NT2/D1 (cell line): Measurements from ENCODE around the gene KRTAP20-3.

ENCODE experiments used
- SUZ12 ChIP-seq: IDR thresholded peaks from 2 replicates; pipeline ENCODE4 v1.6.1; 2011; ENCODE audit not compliant: insufficient read length, insufficient read depth; ENCODE audit errors: extremely low read depth
- YY1 ChIP-seq: IDR thresholded peaks from 2 replicates; pipeline ENCODE4 v1.6.1; 2011; ENCODE audit not compliant: insufficient read length, insufficient read depth
- ZNF274 ChIP-seq: IDR thresholded peaks from 2 replicates; pipeline ENCODE4 v1.6.1; 2011; ENCODE audit warnings: mild to moderate bottlenecking, low read depth, low read length

DNA sequence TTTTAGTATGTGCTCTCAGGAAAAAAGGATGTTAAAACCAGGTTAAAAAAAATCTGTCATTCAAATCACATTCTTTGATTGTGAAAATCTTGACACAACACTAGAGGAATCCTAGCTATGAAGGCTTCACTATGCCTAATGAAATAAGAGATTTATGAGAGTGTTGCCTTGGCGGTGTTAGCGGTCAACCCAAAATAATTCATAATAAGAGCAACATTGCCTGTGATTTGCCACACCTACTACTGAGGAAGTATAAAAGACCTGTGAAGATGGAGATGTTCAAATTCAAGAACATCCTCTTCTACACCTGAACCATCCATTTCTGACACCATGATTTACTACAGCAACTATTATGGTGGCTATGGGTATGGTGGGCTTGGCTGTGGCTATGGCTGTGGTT is 26.5 kb upstream of the KRTAP20-3 start, which contains the start of gene KRTAP20-1:
- TF ChIP-seq YY1 (no peak), ZNF274 (no peak), SUZ12 (no peak)
